Right cardiac atrium (tissue), 5 donors: ENCODE results near the gene MB21D2. TPM values are rescaled to one million over a fixed set of nuclear protein-coding genes. Genes with fewer than 3 reads are reported as not detected.

Source experiments
- ATAC-seq, 2 donors: fragments of 200-7000 bp; cut with Tn5 transposase; one replicate each; pipeline versions ENCODE4 v1.8.0 to v1.9.1; 2020; ENCODE audit warnings: moderate library complexity in 2 of 2, mild to moderate bottlenecking in 1 of 2
- DNase-seq, 3 donors: peaks; one replicate each; pipeline ENCODE4 v3.0.0-alpha.2; 2020
- H3K27ac ChIP-seq: one replicate; pipeline ENCODE4 v1.5.1; 2013; ENCODE audit warnings: mild to moderate bottlenecking, low read length, control low read depth, moderate library complexity
- H3K27me3 ChIP-seq: one replicate; pipeline ENCODE4 v1.6.1; 2013; ENCODE audit not compliant: control insufficient read depth, insufficient read depth
- H3K4me1 ChIP-seq: one replicate; pipeline ENCODE4 v1.6.1; 2013; ENCODE audit warnings: low read length; ENCODE audit not compliant: control insufficient read depth, insufficient read depth
- H3K4me3 ChIP-seq: one replicate; pipeline ENCODE4 v1.5.1; 2013; ENCODE audit warnings: low read length, control low read depth
- H3K9me3 ChIP-seq: one replicate; pipeline ENCODE4 v1.6.1; 2013; ENCODE audit warnings: low read length; ENCODE audit not compliant: control insufficient read depth
- WGBS: extraction: QIAGEN DNeasy Blood & Tissue Kit; methylation state at CpG from one replicate; pipeline ENCODE4 v1.1.7; 2013; 5-methylcytosine and 5-hydroxymethylcytosine counted together
- intact Hi-C, 4 donors: fragments of 100-400 bp; cut with DNase I; formaldehyde crosslinking; loops; one replicate each; pipeline versions ENCODE4 v1.11.0 to v1.14.0; 2022 to 2023
- polyA plus RNA-seq: library from polyadenylated mRNA; stranded (reverse); fragments of 200-250 nt; gene quantifications from one replicate; pipeline ENCODE4 v1.2.3, GENCODE V29; 2013
- total RNA-seq, 4 donors: library from RNA; stranded (reverse); fragmentation: NEBNext Ultra II Directional; extraction: Animal tissue kit (Norgen Biotek cat#: 25700); gene quantifications; one replicate each; pipeline ENCODE4 v1.2.1, GENCODE V29; 2021
- donor health status: healthy with polysubstance abuse.
- donor health status: DM: no; HTN: yes; CAD: no.
- donor health status: DM: no; HTN: no; CAD: no.
- donor health status: DM: no; HTN: yes; CAD: no; lungs with severe emphysema.
- donor health status: DM: yes; HTN: yes; CAD: no.

Gene MB21D2
- total and polyA plus RNA-seq, 5 donors = 1.3 to 3.9 (median 3.5) TPM

DNA sequence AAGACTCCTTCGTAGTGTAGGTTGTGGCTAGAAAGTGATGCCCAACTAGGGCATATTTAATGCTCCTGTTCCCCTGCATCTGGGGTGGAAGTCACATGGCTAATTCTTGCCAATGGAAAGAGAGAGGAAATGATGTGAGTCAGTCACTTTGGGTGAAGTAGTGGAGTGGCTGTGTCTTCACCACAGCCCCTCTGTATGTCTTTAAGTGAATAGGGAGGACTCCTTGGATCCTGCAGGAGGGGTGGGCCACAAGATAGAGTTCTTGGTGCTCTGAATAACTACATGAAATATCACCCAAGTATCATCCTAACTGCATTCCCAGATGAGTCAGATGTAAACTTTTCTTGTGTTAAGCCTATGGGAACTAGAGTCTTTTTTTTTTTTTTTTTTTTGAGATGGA, 17.8 kb upstream of the MB21D2 start:
- no peaks in the 10 kb centered on the region for H3K4me1 ChIP-seq
- no peak overlapping the region for H3K27ac ChIP-seq
- no peak overlapping the region for H3K4me3 ChIP-seq
- no peaks in the 10 kb centered on the region for H3K9me3 ChIP-seq
- WGBS = 93% methylated on average over 1 of the region's 1 CpG
- DNase-seq (no peak), ATAC-seq (no peak)
- H3K27me3 ChIP-seq = no peaks in the 10 kb centered on the region
- intact Hi-C loops = no loop called here

DNA sequence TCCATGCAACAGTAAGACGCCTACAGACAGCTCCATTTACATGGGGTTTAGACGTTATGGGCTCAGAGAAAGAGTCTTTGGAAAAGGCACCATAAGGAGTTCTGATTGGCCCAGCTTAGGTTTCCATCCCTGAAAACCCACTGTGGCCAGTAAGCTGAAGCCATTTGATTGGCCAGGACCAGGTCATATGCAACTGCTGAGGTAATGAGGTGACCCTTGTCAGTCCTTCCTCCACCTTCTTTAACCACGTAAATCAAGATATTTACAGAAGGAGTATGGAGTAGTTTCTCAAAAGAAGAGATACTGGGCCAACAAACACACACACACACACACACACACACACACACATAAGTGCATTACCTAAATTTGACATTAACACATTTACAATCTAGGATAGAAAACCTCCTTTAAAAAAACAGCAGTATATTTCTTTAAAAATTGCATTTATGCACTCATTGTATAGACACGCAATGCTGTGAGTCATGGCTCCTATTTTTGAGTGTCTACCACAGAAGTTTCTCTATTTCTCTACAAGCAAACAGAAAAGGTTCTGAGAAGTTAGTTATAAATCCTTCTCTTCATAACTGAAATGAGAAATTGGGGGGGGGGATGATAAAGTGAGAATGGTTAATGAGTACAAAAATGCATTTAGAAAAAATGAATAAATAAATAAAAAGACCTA, 16.3 kb upstream of the MB21D2 start:
- 84% methylated on average over 4 of the region's 4 CpGs for WGBS
- H3K27ac ChIP-seq = no peak overlapping the region
- intact Hi-C loops = no loop called here
- no peaks in the 10 kb centered on the region for H3K27me3 ChIP-seq
- no peaks in the 10 kb centered on the region for H3K4me1 ChIP-seq
- H3K4me3 ChIP-seq = no peak overlapping the region
- DNase-seq (no peak), ATAC-seq (no peak)
- no peaks in the 10 kb centered on the region for H3K9me3 ChIP-seq

- no peak overlapping the region for H3K27ac ChIP-seq
- H3K27me3 ChIP-seq = no peaks in the 10 kb centered on the region
- WGBS = 93% methylated on average over 9 of the region's 9 CpGs
- H3K9me3 ChIP-seq = no peaks in the 10 kb centered on the region
- intact Hi-C loops = no loop called here
- ATAC-seq = no peak
- DNase-seq = no peak
- H3K4me1 ChIP-seq = no peaks in the 10 kb centered on the region
- H3K4me3 ChIP-seq = no peak overlapping the region
These were observed 15.6 kb upstream of the MB21D2 start for GRCh38 chr3:192933259-192933658.

DNA sequence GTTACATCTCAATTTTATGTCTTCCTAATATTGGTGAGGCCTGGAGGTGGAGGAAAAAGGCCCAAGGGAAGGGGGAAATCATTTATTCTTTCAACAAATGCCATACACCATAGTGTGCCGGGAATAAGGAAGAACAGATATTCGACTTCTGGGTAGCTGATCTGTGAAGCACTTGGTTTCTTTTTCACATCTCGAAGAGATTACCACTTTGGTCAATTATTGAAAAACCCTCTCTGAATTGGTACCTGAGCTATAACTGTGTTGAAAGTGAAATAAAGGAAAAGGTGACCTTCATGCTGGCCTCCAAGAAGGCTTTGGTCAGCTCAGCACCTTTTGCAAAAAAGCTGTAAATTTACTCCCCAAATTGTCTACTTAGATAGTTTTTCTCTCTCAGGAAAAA, 14.2 kb upstream of the MB21D2 start:
- Histone ChIP-seq H3K4me1 (no peaks in the 10 kb centered on the region), H3K4me3 (no peak overlapping the region), H3K27ac (no peak overlapping the region), H3K27me3 (no peaks in the 10 kb centered on the region), H3K9me3 (no peaks in the 10 kb centered on the region)
- 93% methylated on average over 3 of the region's 3 CpGs for WGBS
- DNase-seq = no peak
- no peak for ATAC-seq
- intact Hi-C loops = no loop called here

DNA sequence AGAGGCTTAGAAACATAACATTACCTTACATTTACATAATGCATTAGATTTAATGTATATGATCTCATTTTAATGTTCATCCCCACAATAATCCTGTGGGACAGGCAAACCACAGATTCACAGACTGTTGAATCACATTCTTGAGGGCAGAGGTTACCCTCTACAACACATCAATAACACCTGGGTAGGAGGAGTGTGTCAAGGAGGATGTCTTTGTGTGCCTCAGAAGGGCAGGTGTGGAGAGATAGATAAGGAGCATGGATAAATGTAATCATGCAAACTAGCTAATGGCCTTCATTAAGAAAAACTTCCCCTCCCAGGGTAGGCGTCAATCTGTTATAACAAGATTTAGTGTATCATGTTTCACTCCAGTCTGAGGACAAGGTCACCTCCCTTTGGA, 12.9 kb upstream of the MB21D2 start:
- ATAC-seq = no peak
- H3K9me3 ChIP-seq = no peaks in the 10 kb centered on the region
- no peak for DNase-seq
- H3K4me1 ChIP-seq = no peaks in the 10 kb centered on the region
- 97% methylated on average over 1 of the region's 1 CpG for WGBS
- H3K27ac ChIP-seq = no peak overlapping the region
- H3K27me3 ChIP-seq = no peaks in the 10 kb centered on the region
- no peak overlapping the region for H3K4me3 ChIP-seq
- intact Hi-C loops = no loop called here

DNA sequence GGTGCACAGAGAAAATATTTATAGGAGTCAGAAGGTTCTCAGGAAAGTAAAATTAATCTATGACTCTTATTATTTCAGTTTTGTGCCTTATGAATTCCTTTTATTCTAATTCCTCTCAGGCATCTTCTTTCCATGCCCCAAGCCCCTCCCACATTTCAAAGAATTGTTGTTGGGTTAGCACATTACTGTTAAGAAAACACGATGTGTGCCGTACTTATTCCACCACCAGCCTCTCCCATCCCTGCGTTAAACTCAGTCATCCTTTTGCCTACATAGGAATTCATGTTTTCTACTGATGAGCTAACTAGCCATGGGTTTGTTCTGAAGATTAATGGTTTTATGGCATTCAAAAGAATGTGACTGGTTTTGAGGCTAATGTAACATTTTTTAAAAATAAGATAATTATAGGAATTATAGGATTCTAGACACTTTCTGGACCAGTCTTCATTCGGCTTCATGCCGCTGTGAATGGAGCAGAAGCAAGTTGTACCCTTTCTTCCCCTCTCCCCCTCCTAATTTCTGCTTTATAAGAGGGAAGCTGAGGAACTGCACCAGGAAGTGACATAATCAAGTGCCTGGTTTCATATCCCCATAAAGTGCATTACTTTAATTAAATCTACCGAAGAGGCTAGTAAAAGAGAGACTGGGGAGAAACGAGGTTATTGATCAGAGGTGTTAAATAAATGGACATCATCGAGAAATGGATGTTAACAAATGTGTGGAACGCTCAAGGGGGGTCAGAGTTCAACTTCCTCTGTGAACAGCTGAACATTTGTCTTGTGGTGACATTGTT, 12.3 kb upstream of the MB21D2 start:
- H3K9me3 ChIP-seq = no peaks in the 10 kb centered on the region
- no peak overlapping the region for H3K27ac ChIP-seq
- ATAC-seq (no peak), DNase-seq (no peak)
- no peaks in the 10 kb centered on the region for H3K4me1 ChIP-seq
- H3K27me3 ChIP-seq = no peaks in the 10 kb centered on the region
- H3K4me3 ChIP-seq = no peak overlapping the region
- intact Hi-C loops = no loop called here
- 81% methylated on average over 9 of the region's 9 CpGs for WGBS

DNA sequence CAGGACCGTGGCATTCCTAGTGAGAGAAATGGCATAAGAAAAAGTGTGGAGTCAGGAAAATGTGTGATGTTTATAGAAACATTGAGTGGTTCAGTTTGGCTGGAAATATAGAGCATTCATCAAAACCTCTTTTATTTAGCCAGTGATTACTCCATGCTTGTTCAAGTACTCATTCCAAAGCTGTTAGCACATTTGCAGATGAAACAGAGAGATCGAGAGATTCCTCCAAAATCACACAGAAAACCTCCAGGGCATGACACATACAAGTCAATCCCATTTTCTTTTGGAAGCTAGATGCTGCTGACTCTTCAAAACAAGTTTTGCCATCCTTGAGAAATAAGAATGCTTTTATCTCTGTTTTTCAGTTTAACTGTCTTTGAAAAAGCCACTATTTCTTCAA, 11.5 kb upstream of the MB21D2 start:
- ATAC-seq = no peak

GRCh38 chr3:192928720-192929119, 11.1 kb upstream of the MB21D2 start:
- Histone ChIP-seq H3K27me3 (no peaks in the 10 kb centered on the region), H3K27ac (no peak overlapping the region), H3K4me3 (no peak overlapping the region), H3K4me1 (no peaks in the 10 kb centered on the region), H3K9me3 (no peaks in the 10 kb centered on the region)
- WGBS = 76% methylated on average over 6 of the region's 6 CpGs
- DNase-seq (no peak), ATAC-seq (no peak)
- intact Hi-C loops = no loop called here

More for the DNA sequence above, 11.5 kb upstream of the MB21D2 start:
- DNase-seq = no peak
- H3K4me1 ChIP-seq = no peaks in the 10 kb centered on the region
- no peaks in the 10 kb centered on the region for H3K9me3 ChIP-seq
- 68% methylated on average over 2 of the region's 2 CpGs for WGBS
- intact Hi-C loops = no loop called here
- H3K4me3 ChIP-seq = no peak overlapping the region
- no peak overlapping the region for H3K27ac ChIP-seq
- H3K27me3 ChIP-seq = no peaks in the 10 kb centered on the region

DNA sequence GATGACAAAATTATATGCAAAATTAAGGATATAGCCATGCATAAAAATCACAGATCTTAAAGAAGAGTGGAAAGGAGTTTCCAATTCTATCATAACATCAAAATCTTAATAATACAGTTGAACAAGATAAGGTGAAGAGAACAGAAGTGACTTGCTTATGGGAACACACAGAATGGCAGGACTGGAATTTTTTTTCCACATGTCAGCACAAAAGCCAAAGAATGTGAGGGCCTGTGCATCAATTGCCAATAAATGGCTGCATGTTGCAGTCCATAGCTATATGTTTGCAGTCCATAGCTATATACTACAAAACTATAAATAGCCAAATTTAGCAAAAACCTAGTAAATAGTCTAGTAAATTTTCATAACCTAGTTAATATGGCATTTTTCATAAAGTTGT, 10.4 kb upstream of the MB21D2 start:
- no peak overlapping the region for H3K27ac ChIP-seq
- intact Hi-C loops = no loop called here
- no peaks in the 10 kb centered on the region for H3K9me3 ChIP-seq
- DNase-seq (no peak), ATAC-seq (no peak)
- no peak overlapping the region for H3K4me3 ChIP-seq
- H3K27me3 ChIP-seq = no peaks in the 10 kb centered on the region
- no peaks in the 10 kb centered on the region for H3K4me1 ChIP-seq

DNA sequence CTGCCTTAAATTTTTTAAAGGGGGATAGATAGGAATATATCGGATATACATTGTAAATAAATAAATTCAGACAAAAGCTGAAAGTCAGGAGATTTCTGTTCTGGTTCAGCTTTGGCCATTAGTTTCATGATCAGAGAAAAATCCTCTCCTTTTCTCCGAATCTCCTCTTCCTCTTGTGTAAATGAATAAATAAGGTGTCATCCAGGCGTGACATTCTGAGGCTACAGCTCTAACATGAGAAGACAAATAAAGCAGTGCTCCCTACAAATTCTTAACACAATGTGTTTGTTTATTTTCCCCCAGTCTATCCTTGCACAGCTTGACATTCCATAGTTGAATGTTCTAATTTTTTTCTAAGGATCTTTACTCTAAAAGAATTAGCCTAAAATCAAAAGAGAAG, 9.4 kb upstream of the MB21D2 start:
- ATAC-seq (no peak), DNase-seq (no peak)
- Histone ChIP-seq H3K27ac (no peak overlapping the region), H3K9me3 (no peaks in the 10 kb centered on the region), H3K4me1 (no peaks in the 10 kb centered on the region), H3K4me3 (no peak overlapping the region), H3K27me3 (no peaks in the 10 kb centered on the region)
- whole genome bisulfite sequencing = 94% methylated on average over 3 of the region's 3 CpGs
- intact Hi-C loops = no loop called here

DNA sequence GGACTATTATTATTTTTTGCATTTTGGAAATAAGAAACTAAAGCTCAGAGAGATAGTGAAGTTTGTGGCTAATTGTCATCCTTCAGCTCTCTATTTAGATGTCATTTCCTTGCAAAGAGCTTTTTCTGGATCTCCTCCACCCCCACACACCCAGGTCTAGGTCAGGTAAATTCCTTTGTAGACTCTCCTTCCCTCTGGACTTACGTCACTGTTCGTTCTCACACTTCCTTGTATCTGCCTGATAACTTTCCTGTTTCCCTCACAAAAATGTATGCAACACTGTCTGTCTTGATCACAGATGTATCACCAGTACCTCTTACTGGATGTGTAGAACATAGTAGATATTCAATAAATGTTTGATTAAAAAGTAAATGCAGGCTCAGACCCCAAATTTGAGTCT, 6.1 kb upstream of the MB21D2 start:
- DNase-seq (no peak), ATAC-seq (no peak)
- Histone ChIP-seq H3K4me1 (no peaks in the 10 kb centered on the region), H3K4me3 (no peak overlapping the region), H3K27ac (no peak overlapping the region), H3K27me3 (no peaks in the 10 kb centered on the region), H3K9me3 (no peaks in the 10 kb centered on the region)
- WGBS = 72% methylated on average over 2 of the region's 2 CpGs
- intact Hi-C loops = no loop called here
